ENCODE measurements around the gene SPACA4.

The SPACA4 gene

GRCh38 chr19:48644839-48645619 lies 38.5 kb downstream of the SPACA4 start:
- TF ChIP-seq, protein P1, sequence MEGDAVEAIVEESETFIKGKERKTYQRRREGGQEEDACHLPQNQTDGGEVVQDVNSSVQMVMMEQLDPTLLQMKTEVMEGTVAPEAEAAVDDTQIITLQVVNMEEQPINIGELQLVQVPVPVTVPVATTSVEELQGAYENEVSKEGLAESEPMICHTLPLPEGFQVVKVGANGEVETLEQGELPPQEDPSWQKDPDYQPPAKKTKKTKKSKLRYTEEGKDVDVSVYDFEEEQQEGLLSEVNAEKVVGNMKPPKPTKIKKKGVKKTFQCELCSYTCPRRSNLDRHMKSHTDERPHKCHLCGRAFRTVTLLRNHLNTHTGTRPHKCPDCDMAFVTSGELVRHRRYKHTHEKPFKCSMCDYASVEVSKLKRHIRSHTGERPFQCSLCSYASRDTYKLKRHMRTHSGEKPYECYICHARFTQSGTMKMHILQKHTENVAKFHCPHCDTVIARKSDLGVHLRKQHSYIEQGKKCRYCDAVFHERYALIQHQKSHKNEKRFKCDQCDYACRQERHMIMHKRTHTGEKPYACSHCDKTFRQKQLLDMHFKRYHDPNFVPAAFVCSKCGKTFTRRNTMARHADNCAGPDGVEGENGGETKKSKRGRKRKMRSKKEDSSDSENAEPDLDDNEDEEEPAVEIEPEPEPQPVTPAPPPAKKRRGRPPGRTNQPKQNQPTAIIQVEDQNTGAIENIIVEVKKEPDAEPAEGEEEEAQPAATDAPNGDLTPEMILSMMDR (IDR thresholded peaks at IDR 0.05; ENCODE audit: low read depth, low read length) = no peak
- H3K4me3 ChIP-seq (replicated peaks in 1 of 2; ENCODE audit: low read depth in 2 of 2, low read length in 2 of 2) = peak overlapping the region in 1 of 2 donors; percentile 50
- peak; percentile 78 to 86 for DNase-seq (ENCODE audit: low read depth in 2 of 2)

DNA sequence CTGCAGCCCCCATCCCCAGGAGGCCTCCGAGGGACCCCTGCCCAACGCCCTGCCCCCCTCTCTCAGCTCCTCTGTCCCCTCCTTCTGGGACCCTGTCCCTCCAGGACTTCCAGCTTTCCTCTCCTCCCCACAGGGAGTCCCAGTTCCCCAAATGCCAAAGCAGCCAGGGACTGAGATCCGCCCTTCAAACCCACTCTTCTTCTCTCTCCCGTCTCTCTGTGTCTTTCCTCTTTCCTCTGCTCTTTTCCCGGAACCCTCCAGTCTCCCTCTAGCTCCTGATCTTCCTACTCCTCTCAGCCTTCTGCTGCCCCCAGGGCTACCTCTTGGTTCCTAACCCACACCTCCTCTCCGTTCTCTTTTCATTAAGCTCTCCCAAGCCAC lies 39.1 kb downstream of the SPACA4 start:
- DNase-seq (ENCODE audit: low read depth in 2 of 2) = no peak
- TF ChIP-seq, protein P1 (IDR thresholded peaks at IDR 0.05; ENCODE audit: low read depth, low read length) = no peak
- H3K4me3 ChIP-seq (replicated peaks in 1 of 2; ENCODE audit: low read depth in 2 of 2, low read length in 2 of 2) = peak overlapping the region; percentile 48 to 50

GRCh38 chr19:48646001-48646721 lies 39.6 kb downstream of the SPACA4 start, which contains the start of gene CA11:
Gene CA11, minus strand, starts transcription at chr19:48646187. Its CDS starts 555 bp downstream, at chr19:48645632.
- H3K4me3 ChIP-seq (replicated peaks in 1 of 2; ENCODE audit: low read depth in 2 of 2, low read length in 2 of 2) = peak within 1 kb of the TSS; percentile 48 to 50
- DNase-seq (ENCODE audit: low read depth in 2 of 2) = peak; percentile 77 to 89
- TF ChIP-seq, protein P1 (IDR thresholded peaks at IDR 0.05; ENCODE audit: low read depth, low read length) = peak; percentile 91

GRCh38 chr19:48646722-48647216 lies 40.2 kb downstream of the SPACA4 start:
- TF ChIP-seq, protein P1 (IDR thresholded peaks at IDR 0.05; ENCODE audit: low read depth, low read length) = no peak
- peak overlapping the region; percentile 48 to 50 for H3K4me3 ChIP-seq (replicated peaks in 1 of 2; ENCODE audit: low read depth in 2 of 2, low read length in 2 of 2)
- DNase-seq (ENCODE audit: low read depth in 2 of 2) = no peak

DNA sequence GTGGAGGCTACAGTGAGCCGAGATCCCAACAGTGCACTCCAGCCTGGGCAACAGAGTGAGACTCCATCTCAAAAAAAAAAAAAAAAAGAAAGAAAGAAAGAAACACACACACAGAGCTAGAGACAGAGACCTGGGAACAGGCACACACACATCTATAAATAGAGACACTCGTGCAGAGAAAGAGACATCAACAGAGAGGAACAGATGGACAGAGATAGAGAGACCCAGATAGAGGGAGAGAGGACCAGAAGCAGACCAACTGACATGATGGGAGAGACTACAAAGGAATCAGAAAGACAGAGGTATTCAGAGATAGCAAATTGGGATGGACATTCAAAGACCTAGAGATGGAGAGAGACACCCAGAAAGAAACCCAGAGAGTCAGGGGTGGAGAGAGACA lies 41.6 kb downstream of the SPACA4 start:
- H3K4me3 ChIP-seq (replicated peaks in 1 of 2; ENCODE audit: low read depth in 2 of 2, low read length in 2 of 2) = no peak overlapping the region
- DNase-seq (ENCODE audit: low read depth in 2 of 2) = no peak
- TF ChIP-seq, protein P1 (IDR thresholded peaks at IDR 0.05; ENCODE audit: low read depth, low read length) = no peak

GRCh38 chr19:48650974-48651682 lies 44.6 kb downstream of the SPACA4 start:
- TF ChIP-seq, protein P1 (IDR thresholded peaks at IDR 0.05; ENCODE audit: low read depth, low read length) = no peak
- H3K4me3 ChIP-seq (replicated peaks in 1 of 2; ENCODE audit: low read depth in 2 of 2, low read length in 2 of 2) = no peak overlapping the region
- DNase-seq (ENCODE audit: low read depth in 2 of 2) = no peak
